ENCODE data around the gene S1PR5. TPM values are rescaled to one million over a fixed set of nuclear protein-coding genes. Genes with fewer than 3 reads are reported as not detected.

Gene S1PR5
- total and polyA plus RNA-seq, 2 of the 8 experiments (the other 6 are each of a cell fraction or from before 2014, with no cell fraction given) = 2.4 to 8.6 TPM

GRCh38 chr19:10548746-10549276, 31.6 kb upstream of the S1PR5 start:
- Histone ChIP-seq H3K36me3 (ENCODE audit: control insufficient read depth in 2 of 4, insufficient read depth in 4 of 4, low read length in 3 of 4) (peaks cover 5 to 34% (median 28%) of the 10 kb centered on the region in 4 experiments; a peak in 7 of 8 replicates), H3K23me2 (ENCODE audit: low read depth, low read length) (peaks cover 2% of the 10 kb centered on the region; the same call in 1 of the 2 replicates), H2BK20ac (ENCODE audit: low read length) (no peak overlapping the region), H3K4me3 (ENCODE audit: extremely low read depth in 1 of 4, insufficient read depth in 2 of 4, low read depth in 3 of 4, low read length in 4 of 4) (no peak overlapping the region), H3K56ac (replicated peaks; ENCODE audit: insufficient read length, low read depth, low read length) (no peak overlapping the region), H4K91ac (replicated peaks; ENCODE audit: insufficient read length, low read length) (no peak overlapping the region), H3K9ac (replicated peaks in 1 of 4; ENCODE audit: extremely low read depth in 1 of 4, low read depth in 3 of 4, low read length in 3 of 4) (no peak overlapping the region), H2AFZ (ENCODE audit: low read length) (no peak overlapping the region), H2BK15ac (ENCODE audit: low read length) (no peak overlapping the region), H3K79me2 (ENCODE audit: control insufficient read depth in 1 of 2, insufficient read depth in 2 of 2, low read length in 2 of 2) (peaks cover 0 to 16% of the 10 kb centered on the region in 2 experiments; a peak in 2 of 4 replicates), H3K4me2 (ENCODE audit: insufficient read depth in 1 of 2, low read depth in 2 of 2, low read length in 2 of 2) (no peak overlapping the region), H3K14ac (ENCODE audit: insufficient read length) (no peak overlapping the region), H3K9me3 (ENCODE audit: insufficient read depth in 2 of 2, low read depth in 1 of 2, low read length in 1 of 2) (no peaks in the 10 kb centered on the region), H2BK5ac (ENCODE audit: low read depth, low read length) (no peak overlapping the region), H4K5ac (ENCODE audit: insufficient read length, low read depth, low read length) (no peak overlapping the region), H3K4me1 (replicated peaks in 1 of 4; ENCODE audit: control insufficient read depth in 3 of 4, insufficient read depth in 4 of 4, low read length in 3 of 4) (peaks cover 0 to 4% (median 3%) of the 10 kb centered on the region in 4 experiments; a peak in 4 of 7 replicates), H3K4ac (replicated peaks; ENCODE audit: insufficient read length, low read depth, low read length) (no peak overlapping the region), H2BK120ac (replicated peaks; ENCODE audit: low read depth, low read length) (no peak overlapping the region), H3K23ac (ENCODE audit: insufficient read length) (no peak overlapping the region), H3K27me3 (replicated peaks in 1 of 4; ENCODE audit: control insufficient read depth in 3 of 4, extremely low read depth in 1 of 4, insufficient read depth in 3 of 4, low read length in 3 of 4) (no peaks in the 10 kb centered on the region), H4K8ac (ENCODE audit: extremely low read depth, insufficient read depth, low read length) (no peak overlapping the region), H2AK5ac (ENCODE audit: low read depth, low read length) (no peak overlapping the region), H4K20me1 (replicated peaks in 1 of 2; ENCODE audit: control insufficient read depth in 1 of 2, insufficient read depth in 2 of 2, low read length in 2 of 2) (peaks cover 3 to 13% of the 10 kb centered on the region in 2 experiments), H2BK12ac (ENCODE audit: low read depth, low read length) (no peak overlapping the region), H3K18ac (ENCODE audit: extremely low read depth, low read length) (no peak overlapping the region), H3K27ac (ENCODE audit: low read depth, low read length) (no peak overlapping the region), H3K79me1 (ENCODE audit: low read depth, low read length) (peaks cover 9% of the 10 kb centered on the region)
- DNase-seq (ENCODE audit: low read depth in 1 of 2, low spot score in 2 of 2) (no peak), FAIRE-seq (no peak)
- WGBS, 2 experiments (ENCODE audit: extremely low coverage in 1 of 2, insufficient coverage in 1 of 2, insufficient read length in 1 of 2, insufficient replicate concordance in 2 of 2, low coverage in 1 of 2, low lambda C conversion rate in 2 of 2, missing lambda C conversion rate in 1 of 2) = 91% methylated on average over 18 of the region's 18 CpGs; no CpG with 5 or more reads in 1 of the 2 experiments
- TF ChIP-seq SAP30 (IDR thresholded peaks at IDR 0.05; ENCODE audit: insufficient read depth, insufficient replicate concordance, low read length) (no peak), PHF8 (conservative IDR thresholded peaks at IDR 0.05; ENCODE audit: low read depth, low read length) (no peak), SIRT6 (IDR thresholded peaks at IDR 0.05; ENCODE audit: low read length) (no peak), CEBPB (IDR thresholded peaks at IDR 0.05; ENCODE audit: low read depth, low read length) (no peak), RFX5 (IDR thresholded peaks at IDR 0.05; ENCODE audit: borderline replicate concordance, low read depth, low read length) (no peak), RXRA (IDR thresholded peaks at IDR 0.05; ENCODE audit: insufficient read depth, low read depth, low read length) (no peak), CBX5 (IDR thresholded peaks at IDR 0.05; ENCODE audit: low read depth, low read length) (no peak), JUN (IDR thresholded peaks at IDR 0.05; ENCODE audit: low read depth, low read length) (no peak), YY1 (IDR thresholded peaks at IDR 0.05; ENCODE audit: low read depth, low read length) (no peak), CBX8 (IDR thresholded peaks at IDR 0.05; ENCODE audit: borderline replicate concordance, low read depth, low read length) (no peak)
- CTCF ChIA-PET (ENCODE audit: partially characterized antibody) = interaction anchor here (1.1 kb wide), 1 partner anchor 151 kb away, joined by 4 read pairs; no protein-coding TSS in a partner anchor
- POLR2A ChIA-PET (ENCODE audit: partially characterized antibody) = interaction anchor here (0.7 to 2.1 kb wide), 4 partner anchors 12 to 168 kb away, joined by 3 to 9 read pairs (median 4); no protein-coding TSS in a partner anchor

Measured in H1 (cell line).